COLO668 (cell line): Measurements from ENCODE around the gene JADE2.

Experiments
- DNase-seq: peaks from one replicate; lab custom pipeline; 2025; ENCODE audit not compliant: unreplicated experiment; lab: John Stamatoyannopoulos, UW

Gene JADE2

GRCh38 chr5:134626369-134627014 lies 101.0 kb downstream of the JADE2 start:
- no peak for DNase-seq
